ENCODE measurements around the gene TNFAIP1. TPM values are rescaled to one million over a fixed set of nuclear protein-coding genes. Genes with fewer than 3 reads are reported as not detected.
"Not testable (repeated sequence)": the region's sequence is repeated elsewhere in the genome, so short reads cannot be mapped to it uniquely, and the experiment has no call there.

TNFAIP1 gene
- total RNA-seq, 3 donors from 2014 or later (not counting 1 experiment from before 2014, with no cell fraction given), result 10.5 to 15.7 (median 14.6) TPM

DNA sequence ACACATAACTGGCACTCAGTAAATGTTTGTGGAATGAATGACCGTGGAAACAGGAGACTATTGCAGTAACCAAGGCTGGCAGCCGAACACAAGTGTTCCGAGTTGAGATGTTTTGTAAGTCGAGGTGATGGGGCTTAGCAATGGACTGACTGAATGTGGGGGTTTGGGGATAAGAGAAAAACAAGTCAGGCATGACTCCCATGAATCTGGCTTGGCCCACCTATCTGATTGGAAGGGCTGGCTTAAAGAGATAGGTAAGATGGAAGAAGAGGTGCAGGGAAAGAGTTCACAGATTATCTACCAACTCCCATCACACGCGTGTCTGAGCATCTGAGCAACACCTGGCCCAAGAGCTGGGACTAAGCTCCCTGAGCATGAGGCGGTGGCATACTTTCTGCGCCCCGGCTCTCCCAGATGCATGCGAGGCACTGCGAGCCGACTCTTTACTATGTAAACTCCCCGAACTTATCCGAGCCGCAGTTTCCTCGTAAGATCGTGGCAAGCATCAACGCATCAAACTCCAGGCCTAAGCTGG is 828 bp upstream of the TNFAIP1 start:
- DNase-seq, result no peak
- no peaks in the 10 kb centered on the region for H3K36me3 Mint-ChIP-seq
- 15% methylated on average over 18 of the region's 18 CpGs for WGBS (ENCODE audit: insufficient coverage)

DNA sequence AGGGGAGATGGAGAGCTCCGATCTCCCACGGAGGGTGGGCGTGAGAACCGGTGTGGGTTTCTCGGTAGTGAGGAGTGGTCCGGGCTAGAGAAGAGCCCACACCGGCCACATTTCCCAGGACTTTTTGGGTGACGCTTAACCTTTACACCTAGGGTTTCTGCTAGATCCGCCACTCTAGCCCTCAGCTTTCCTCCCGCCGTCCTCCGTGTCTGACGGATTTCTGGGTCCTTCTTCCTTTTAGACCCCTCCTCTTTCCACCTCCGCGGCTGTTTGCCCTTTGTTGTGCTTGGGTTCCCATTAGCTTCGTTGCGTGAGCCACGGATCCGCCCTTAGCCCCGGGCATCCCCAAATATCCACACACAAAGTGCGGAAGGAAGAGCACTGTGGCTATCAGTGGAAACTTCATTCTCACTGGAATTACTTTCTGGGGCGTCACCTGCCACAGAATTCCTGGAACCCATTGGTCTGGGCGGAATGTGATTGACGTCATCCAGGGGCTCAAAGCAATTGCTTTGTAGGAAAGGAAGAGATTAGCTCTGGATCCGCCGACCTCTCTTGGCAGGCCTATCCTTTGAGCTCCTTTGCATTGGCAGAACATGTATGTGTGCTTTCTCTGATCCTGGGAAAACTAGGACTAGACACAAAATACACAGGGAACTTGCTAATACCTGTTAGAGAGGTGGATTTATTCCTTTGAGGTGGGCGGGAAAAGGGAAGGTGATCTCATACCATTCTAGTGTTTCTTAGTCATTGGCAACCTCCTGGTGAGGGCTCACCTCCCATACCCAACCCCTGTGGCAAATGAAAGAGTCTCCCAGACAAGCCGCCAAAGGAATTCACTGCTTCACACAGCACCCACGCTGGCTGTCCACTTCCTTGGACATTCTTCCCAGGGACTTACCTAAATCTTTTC is 654 bp downstream of the TNFAIP1 start:
- H3K27ac ChIP-seq (ENCODE audit: low read length), result peak overlapping the region; percentile 90
- H3K4me3 Mint-ChIP-seq, result peak overlapping the region; percentile 99
- H3K9me3 Mint-ChIP-seq, result no peaks in the 10 kb centered on the region
- H3K27ac Mint-ChIP-seq, result peak overlapping the region; percentile 94 to 100
- H3K4me3 ChIP-seq (ENCODE audit: low read length), result peak overlapping the region; percentile 74
- 10% methylated on average over 29 of the region's 29 CpGs for WGBS (ENCODE audit: insufficient coverage)
- H3K9me3 ChIP-seq (ENCODE audit: control insufficient read depth, insufficient read depth, low read length), result no peaks in the 10 kb centered on the region
- no peak for ATAC-seq
- peaks cover 25 to 49% of the 10 kb centered on the region in 2 donors for H3K4me1 Mint-ChIP-seq
- no peaks in the 10 kb centered on the region for H3K27me3 ChIP-seq (ENCODE audit: control insufficient read depth, insufficient read depth, low read length)
- no peaks in the 10 kb centered on the region for H3K36me3 Mint-ChIP-seq
- H3K36me3 ChIP-seq (ENCODE audit: control insufficient read depth, insufficient read depth, low read length), result peaks cover 14% of the 10 kb centered on the region
- peak in 1 of 2 donors; percentile 50 for DNase-seq
- intact Hi-C loops (cut with micrococcal nuclease), result loop anchor here (1.0 to 10.0 kb wide), 3 partner anchors 17 to 379 kb away; partner anchors contain the start of genes POLDIP2, PROCA1, RAB34 and RPL23A
- TF ChIP-seq, protein P1, sequence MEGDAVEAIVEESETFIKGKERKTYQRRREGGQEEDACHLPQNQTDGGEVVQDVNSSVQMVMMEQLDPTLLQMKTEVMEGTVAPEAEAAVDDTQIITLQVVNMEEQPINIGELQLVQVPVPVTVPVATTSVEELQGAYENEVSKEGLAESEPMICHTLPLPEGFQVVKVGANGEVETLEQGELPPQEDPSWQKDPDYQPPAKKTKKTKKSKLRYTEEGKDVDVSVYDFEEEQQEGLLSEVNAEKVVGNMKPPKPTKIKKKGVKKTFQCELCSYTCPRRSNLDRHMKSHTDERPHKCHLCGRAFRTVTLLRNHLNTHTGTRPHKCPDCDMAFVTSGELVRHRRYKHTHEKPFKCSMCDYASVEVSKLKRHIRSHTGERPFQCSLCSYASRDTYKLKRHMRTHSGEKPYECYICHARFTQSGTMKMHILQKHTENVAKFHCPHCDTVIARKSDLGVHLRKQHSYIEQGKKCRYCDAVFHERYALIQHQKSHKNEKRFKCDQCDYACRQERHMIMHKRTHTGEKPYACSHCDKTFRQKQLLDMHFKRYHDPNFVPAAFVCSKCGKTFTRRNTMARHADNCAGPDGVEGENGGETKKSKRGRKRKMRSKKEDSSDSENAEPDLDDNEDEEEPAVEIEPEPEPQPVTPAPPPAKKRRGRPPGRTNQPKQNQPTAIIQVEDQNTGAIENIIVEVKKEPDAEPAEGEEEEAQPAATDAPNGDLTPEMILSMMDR (IDR thresholded peaks at IDR 0.05), result no peak
- H3K27me3 Mint-ChIP-seq (ENCODE audit: low read depth in 2 of 2), result no peaks in the 10 kb centered on the region
- H3K4me1 ChIP-seq (ENCODE audit: control insufficient read depth, insufficient read depth, low read length), result peaks cover 20% of the 10 kb centered on the region

More for the DNA sequence above, 828 bp upstream of the TNFAIP1 start:
- Histone ChIP-seq H3K9me3 (ENCODE audit: control insufficient read depth, insufficient read depth, low read length) (no peaks in the 10 kb centered on the region), H3K27me3 (ENCODE audit: control insufficient read depth, insufficient read depth, low read length) (no peaks in the 10 kb centered on the region), H3K4me3 (ENCODE audit: low read length) (peak overlapping the region; percentile 74), H3K27ac (ENCODE audit: low read length) (peak overlapping the region; percentile 90), H3K36me3 (ENCODE audit: control insufficient read depth, insufficient read depth, low read length) (peaks cover 18% of the 10 kb centered on the region), H3K4me1 (ENCODE audit: control insufficient read depth, insufficient read depth, low read length) (peaks cover 20% of the 10 kb centered on the region)
- peak in 1 of 3 donors; percentile 0 for ATAC-seq
- H3K27me3 Mint-ChIP-seq (ENCODE audit: low read depth in 2 of 2), result no peaks in the 10 kb centered on the region
- H3K4me1 Mint-ChIP-seq, result peaks cover 25 to 49% of the 10 kb centered on the region in 2 donors
- H3K4me3 Mint-ChIP-seq, result peak overlapping the region; percentile 99
- H3K9me3 Mint-ChIP-seq, result no peaks in the 10 kb centered on the region
- H3K27ac Mint-ChIP-seq, result peak overlapping the region; percentile 94 to 100
- TF ChIP-seq, protein P1 (IDR thresholded peaks at IDR 0.05), result no peak
- intact Hi-C loops (cut with micrococcal nuclease), result loop anchor here (1.0 to 10.0 kb wide), 3 partner anchors 15 to 380 kb away; partner anchors contain the start of genes POLDIP2, PROCA1, RAB34 and RPL23A

DNA sequence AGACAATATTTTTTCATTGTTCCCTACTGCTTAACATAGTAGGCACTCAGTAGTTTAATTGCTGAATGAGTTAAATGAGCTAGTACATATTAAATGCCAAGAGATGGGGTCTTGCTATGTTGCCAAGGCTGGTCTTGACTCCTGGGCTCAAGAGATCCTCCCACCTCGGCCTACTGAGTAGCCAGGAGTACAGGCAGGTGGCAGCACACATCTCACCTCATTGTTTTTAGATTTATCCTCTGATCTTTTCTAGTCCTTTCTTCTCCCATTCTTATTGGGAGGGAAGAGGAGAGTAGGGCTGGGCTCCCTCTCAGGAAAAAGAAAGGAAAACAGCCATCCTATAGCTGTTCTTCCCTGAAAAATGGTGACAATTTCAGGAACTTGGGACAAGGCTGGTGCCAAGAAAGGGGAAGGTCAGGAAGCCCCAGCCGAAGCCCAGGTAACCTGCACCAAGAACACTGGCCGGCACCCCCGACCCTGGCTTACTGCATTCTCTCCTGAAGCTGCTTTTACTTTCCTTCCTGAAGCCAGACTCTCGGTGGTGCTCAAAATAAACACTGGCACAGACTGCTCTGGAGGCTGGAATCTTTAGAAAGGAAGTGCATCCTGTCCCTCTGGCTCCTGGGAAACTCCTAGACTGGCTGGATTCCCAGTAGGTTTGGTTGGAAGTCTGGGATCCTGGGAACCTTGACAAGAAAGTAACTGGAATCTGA is 2.7 kb downstream of the TNFAIP1 start:
- Mint-ChIP-seq H3K4me3 (peak overlapping the region; percentile 33), H3K36me3 (no peaks in the 10 kb centered on the region), H3K27me3 (ENCODE audit: low read depth in 2 of 2) (no peaks in the 10 kb centered on the region), H3K4me1 (peaks cover 25 to 45% of the 10 kb centered on the region in 2 donors), H3K9me3 (no peaks in the 10 kb centered on the region), H3K27ac (peak overlapping the region; percentile 35 to 100)
- peaks cover 25% of the 10 kb centered on the region for H3K36me3 ChIP-seq (ENCODE audit: control insufficient read depth, insufficient read depth, low read length)
- ATAC-seq, result no peak
- H3K4me3 ChIP-seq (ENCODE audit: low read length), result no peak overlapping the region
- peaks cover 20% of the 10 kb centered on the region for H3K4me1 ChIP-seq (ENCODE audit: control insufficient read depth, insufficient read depth, low read length)
- TF ChIP-seq, protein P1 (IDR thresholded peaks at IDR 0.05), result no peak
- H3K27ac ChIP-seq (ENCODE audit: low read length), result no peak overlapping the region
- H3K9me3 ChIP-seq (ENCODE audit: control insufficient read depth, insufficient read depth, low read length), result no peaks in the 10 kb centered on the region
- DNase-seq, result no peak
- 92% methylated on average over 5 of the region's 5 CpGs for WGBS (ENCODE audit: insufficient coverage)
- intact Hi-C loops (cut with micrococcal nuclease), result loop anchor here (10.0 kb wide), 1 partner anchor 377 kb away; the partner anchor contains the start of genes PROCA1, RAB34 and RPL23A
- H3K27me3 ChIP-seq (ENCODE audit: control insufficient read depth, insufficient read depth, low read length), result no peaks in the 10 kb centered on the region

DNA sequence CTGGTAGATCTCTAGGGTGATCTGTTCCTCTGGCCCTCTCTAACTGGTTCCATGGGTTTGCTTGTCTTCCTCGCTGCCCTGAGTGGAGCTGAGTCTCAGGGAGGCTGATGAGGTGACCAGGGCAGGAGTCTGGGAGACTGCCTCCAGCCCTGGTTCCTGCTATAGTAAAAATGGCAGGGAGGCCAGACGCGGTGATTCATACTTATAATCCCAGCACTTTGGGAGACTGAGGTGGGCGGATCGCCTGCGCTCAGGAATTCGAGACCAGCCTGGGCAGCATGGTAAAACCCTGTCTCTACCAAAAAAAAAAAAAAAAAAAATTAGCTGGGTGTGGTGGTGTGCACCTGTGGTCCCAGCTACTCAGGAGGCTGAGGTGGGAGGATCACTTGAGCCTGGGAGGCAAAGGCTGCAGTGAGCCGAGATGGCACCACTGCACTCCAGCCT is 3.2 kb downstream of the TNFAIP1 start:
- not testable (repeated sequence) for H3K27me3 ChIP-seq (ENCODE audit: control insufficient read depth, insufficient read depth, low read length); DNase-seq; H3K9me3 Mint-ChIP-seq; H3K4me3 ChIP-seq (ENCODE audit: low read length); H3K4me3 Mint-ChIP-seq; H3K27me3 Mint-ChIP-seq (ENCODE audit: low read depth in 2 of 2); H3K36me3 Mint-ChIP-seq; ATAC-seq; H3K27ac ChIP-seq (ENCODE audit: low read length); H3K9me3 ChIP-seq (ENCODE audit: control insufficient read depth, insufficient read depth, low read length)
- WGBS (ENCODE audit: insufficient coverage), result 96% methylated on average over 8 of the region's 8 CpGs
- Histone ChIP-seq H3K4me1 (ENCODE audit: control insufficient read depth, insufficient read depth, low read length) (peaks cover 20% of the 10 kb centered on the region), H3K36me3 (ENCODE audit: control insufficient read depth, insufficient read depth, low read length) (peaks cover 29% of the 10 kb centered on the region)
- Mint-ChIP-seq H3K4me1 (peaks cover 24 to 43% of the 10 kb centered on the region in 2 donors), H3K27ac (peak overlapping the region in 1 of 2 donors; percentile 22)
- intact Hi-C loops (cut with micrococcal nuclease), result loop anchor here (10.0 kb wide), 1 partner anchor 376 kb away; the partner anchor contains the start of genes PROCA1, RAB34 and RPL23A
